IMR-90 (cell line): ENCODE measurements around the gene SH3RF2. TPM values are rescaled to one million over a fixed set of nuclear protein-coding genes. Genes with fewer than 3 reads are reported as not detected.
"Not testable (repeated sequence)": the region's sequence is repeated elsewhere in the genome, so short reads cannot be mapped to it uniquely, and the experiment has no call there.

Experiments used
- ATAC-seq: fragments of 200-7000 bp; cut with Tn5 transposase; 2 replicates; pipeline ENCODE4 v1.9.1; 2020; ENCODE audit warnings: low read depth, mild to moderate bottlenecking, moderate library complexity
- BruUV-seq: library from RNA; stranded (reverse); fragments of 400-500 nt; replicated peaks from 2 replicates; lab custom pipeline; 2021; lab: Mats Ljungman, UMichigan
- CTCF ChIA-PET: fragments of 300-600 bp; formaldehyde crosslinking; extraction: SDS; loops from one replicate; lab custom pipeline; 2021; ENCODE audit warnings: antibody characterized with exemption; lab: Yijun Ruan, JAX
- POLR2A ChIA-PET: fragments of 300-600 bp; sonication (Branson Sonifier 250); formaldehyde crosslinking; loops from one replicate; lab custom pipeline; 2022; ENCODE audit warnings: antibody characterized with exemption; ENCODE audit not compliant: unreplicated experiment; lab: Charles Lee
- DNase-seq: peaks from one replicate; pipeline ENCODE4 v3.0.0; 2013
- H2AFZ ChIP-seq: replicated peaks from 2 replicates; pipeline ENCODE3; 2013; ENCODE audit warnings: low read length, mild to moderate bottlenecking; ENCODE audit not compliant: poor library complexity
- H2AK5ac ChIP-seq: 2 replicates; pipeline ENCODE4 v1.6.1; 2013; ENCODE audit warnings: low read depth, low read length, inconsistent platforms
- H2AK9ac ChIP-seq: replicated peaks from 2 replicates; pipeline ENCODE3; 2013; ENCODE audit warnings: mild to moderate bottlenecking, low read depth, low read length, moderate library complexity; ENCODE audit not compliant: poor library complexity
- H2BK120ac ChIP-seq: 2 replicates; pipeline ENCODE4 v1.6.1; 2013; ENCODE audit warnings: low read depth, low read length, inconsistent platforms
- H2BK15ac ChIP-seq: 3 replicates; pipeline ENCODE4 v1.6.1; 2013; ENCODE audit warnings: low read depth, low read length, inconsistent platforms
- H2BK20ac ChIP-seq: 2 replicates; pipeline ENCODE4 v1.6.1; 2013; ENCODE audit warnings: low read depth, mild to moderate bottlenecking, inconsistent platforms, low read length, moderate library complexity
- H2BK5ac ChIP-seq: 2 replicates; pipeline ENCODE4 v1.6.1; 2013; ENCODE audit warnings: mild to moderate bottlenecking, low read depth, low read length, inconsistent platforms; ENCODE audit not compliant: poor library complexity, severe bottlenecking
- H3K14ac ChIP-seq: replicated peaks from 2 replicates; pipeline ENCODE4 v1.6.1; 2013; ENCODE audit warnings: low read depth, low read length, inconsistent platforms
- H3K18ac ChIP-seq: 2 replicates; pipeline ENCODE4 v1.6.1; 2013; ENCODE audit warnings: low read depth, low read length, control low read depth
- H3K23ac ChIP-seq: 2 replicates; pipeline ENCODE4 v1.6.1; 2013; ENCODE audit warnings: low read depth, low read length, inconsistent platforms
- H3K27ac ChIP-seq: 2 replicates; pipeline ENCODE4 v1.5.1; 2013; ENCODE audit warnings: mild to moderate bottlenecking, control low read depth, low read length; ENCODE audit not compliant: insufficient read depth
- H3K27me3 ChIP-seq: 2 replicates; pipeline ENCODE4 v1.6.1; 2013; ENCODE audit warnings: low read length; ENCODE audit not compliant: control insufficient read depth, insufficient read depth
- H3K36me3 ChIP-seq: 2 replicates; pipeline ENCODE4 v1.6.1; 2013; ENCODE audit warnings: low read length, mixed read lengths; ENCODE audit not compliant: control insufficient read depth, insufficient read depth
- H3K4ac ChIP-seq: 2 replicates; pipeline ENCODE4 v1.6.1; 2013; ENCODE audit warnings: low read depth, low read length, inconsistent platforms
- H3K4me1 ChIP-seq: 2 replicates; pipeline ENCODE4 v1.6.1; 2013; ENCODE audit warnings: low read length, mixed read lengths; ENCODE audit not compliant: control insufficient read depth, insufficient read depth
- H3K4me2 ChIP-seq: 2 replicates; pipeline ENCODE4 v1.6.1; 2013; ENCODE audit warnings: low read depth, mild to moderate bottlenecking, control low read depth, low read length, moderate library complexity
- H3K4me3 ChIP-seq: 2 replicates; pipeline ENCODE4 v1.5.1; 2013; ENCODE audit warnings: low read depth, mild to moderate bottlenecking, control low read depth, low read length, moderate library complexity; ENCODE audit not compliant: insufficient read depth
- H3K56ac ChIP-seq: 2 replicates; pipeline ENCODE4 v1.6.1; 2013; ENCODE audit warnings: low read length, inconsistent platforms; ENCODE audit not compliant: insufficient read depth; ENCODE audit errors: extremely low read depth
- H3K79me1 ChIP-seq, 2 experiments: 2 replicates each; pipeline ENCODE4 v1.6.1; 2013; ENCODE audit warnings: low read length in 2 of 2, inconsistent platforms in 1 of 2, low read depth in 1 of 2
- H3K9ac ChIP-seq: 2 replicates; pipeline ENCODE4 v1.6.1; 2013; ENCODE audit warnings: low read depth, low read length, control low read depth
- H3K9me1 ChIP-seq: 2 replicates; pipeline ENCODE4 v1.6.1; 2013; ENCODE audit warnings: low read length, inconsistent platforms; ENCODE audit not compliant: insufficient read depth
- H3K9me3 ChIP-seq: 2 replicates; pipeline ENCODE4 v1.6.1; 2013; ENCODE audit warnings: low read length; ENCODE audit not compliant: control insufficient read depth, insufficient read depth
- H4K20me1 ChIP-seq: 2 replicates; pipeline ENCODE4 v1.6.1; 2013; ENCODE audit warnings: low read length, inconsistent platforms; ENCODE audit not compliant: insufficient read depth
- H4K5ac ChIP-seq: 2 replicates; pipeline ENCODE4 v1.6.1; 2013; ENCODE audit warnings: mild to moderate bottlenecking, low read depth, low read length, control low read depth
- H4K8ac ChIP-seq, 2 experiments: 2 replicates each; pipeline ENCODE4 v1.6.1; 2013; ENCODE audit warnings: low read depth in 2 of 2, low read length in 2 of 2, control low read depth in 1 of 2, inconsistent platforms in 1 of 2
- H4K91ac ChIP-seq: 2 replicates; pipeline ENCODE4 v1.6.1; 2013; ENCODE audit warnings: low read depth, low read length, inconsistent platforms; ENCODE audit not compliant: insufficient read depth
- BHLHE40 ChIP-seq: fragments of 150-350 bp; IDR thresholded peaks from 2 replicates; pipeline ENCODE4 v1.6.1; 2016; ENCODE audit warnings: mild to moderate bottlenecking, low read depth, low read length
- CEBPB ChIP-seq: IDR thresholded peaks from 2 replicates; pipeline ENCODE4 v1.6.1; 2012; ENCODE audit warnings: low read depth, low read length, improper control_type of control experiment
- CHD1 ChIP-seq: IDR thresholded peaks from 2 replicates; pipeline ENCODE4 v1.6.1; 2012; ENCODE audit warnings: low read depth, low read length, improper control_type of control experiment
- MAZ ChIP-seq: IDR thresholded peaks from 2 replicates; pipeline ENCODE4 v1.6.1; 2012; ENCODE audit warnings: low read depth, mild to moderate bottlenecking, low read length, improper control_type of control experiment, moderate library complexity, borderline replicate concordance
- MXI1 ChIP-seq: IDR thresholded peaks from 2 replicates; pipeline ENCODE4 v1.6.1; 2012; ENCODE audit warnings: low read depth, mild to moderate bottlenecking, low read length, moderate library complexity, borderline replicate concordance
- POLR2A ChIP-seq: IDR thresholded peaks from 2 replicates; pipeline ENCODE4 v1.6.1; 2012; ENCODE audit warnings: mild to moderate bottlenecking, low read depth, low read length
- WGBS, 2 experiments: methylation state at CpG; one replicate each; pipeline versions ENCODE4 v1.1.5 to v1.1.7; 2013; ENCODE audit warnings: missing lambda C conversion rate in 2 of 2; ENCODE audit not compliant: insufficient read length in 1 of 2; ENCODE audit errors: extremely low coverage in 2 of 2; 5-methylcytosine and 5-hydroxymethylcytosine counted together
- dilution Hi-C: fragments of 300-500 bp; cut with HindIII; formaldehyde crosslinking; loops from one replicate; pipeline ENCODE4 v1.14.3; 2018; ENCODE audit warnings: low sequenced_read_pairs; ENCODE audit not compliant: unreplicated experiment
- in situ Hi-C: fragments of 300-500 bp; cut with MboI; formaldehyde crosslinking; loops from 3 replicates; pipeline ENCODE4 v1.14.3; 2019; ENCODE audit warnings: low sequenced_read_pairs, inconsistent platforms, mixed read lengths
- intact Hi-C: fragments of 100-400 bp; cut with micrococcal nuclease; formaldehyde crosslinking; loops from 2 replicates; pipeline ENCODE4 v1.10.0; 2022
- polyA plus RNA-seq, 3 experiments: library from polyadenylated mRNA; depleted of rRNA; stranded (reverse); fragments of >200 nt; gene quantifications; 2 replicates each; pipeline ENCODE4 v1.2.3, GENCODE V29; 2012; ENCODE audit warnings: low replicate concordance in 1 of 3
- total RNA-seq: library from RNA; depleted of rRNA; stranded (reverse); fragments of >200 nt; gene quantifications from 2 replicates; pipeline ENCODE4 v1.2.3, GENCODE V29; 2012
- TF ChIP-seq, protein P1 (sequence below): fragments of 150-350 bp; IDR thresholded peaks from 2 replicates; pipeline ENCODE4 v1.6.1; 2016; ENCODE audit warnings: low read depth, mild to moderate bottlenecking, low read length, moderate library complexity, borderline replicate concordance

SH3RF2 gene
- total and polyA plus RNA-seq, 2 of the 4 experiments (the other 2 are of a cell fraction), result 1.3 to 1.7 TPM

DNA sequence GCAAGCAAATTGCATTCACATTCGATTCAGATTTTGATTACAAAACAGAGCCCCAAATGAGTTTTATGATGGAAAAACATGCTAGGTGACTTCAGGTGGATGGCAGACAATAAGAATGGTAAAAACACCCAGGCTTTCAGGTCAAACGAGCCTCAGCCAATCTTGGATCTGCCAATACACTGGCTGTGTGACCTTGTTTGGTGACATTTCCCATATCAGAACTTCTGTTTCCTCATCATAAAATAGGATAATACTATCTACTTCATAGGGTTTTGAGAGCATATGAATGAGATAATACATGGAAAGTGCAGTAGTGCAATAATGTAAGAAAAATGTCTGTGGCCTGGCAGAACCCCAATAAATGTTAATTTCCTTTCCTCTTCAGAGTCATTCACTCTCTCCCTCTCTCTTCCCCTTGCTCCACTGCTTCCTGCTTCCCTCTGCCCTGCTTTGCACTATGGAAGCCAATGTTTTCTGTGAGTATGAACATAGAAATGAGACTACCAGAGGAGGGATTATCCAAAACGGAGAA lies 54.7 kb downstream of the SH3RF2 start:
- dilution Hi-C loops (no loop called here), intact Hi-C loops (no loop called here), in situ Hi-C loops (no loop called here)
- ATAC-seq (no peak; the same call in 1 of the 2 replicates), DNase-seq (peak; percentile 68)
- H3K9me1 ChIP-seq, result no peaks in the 10 kb centered on the region
- H3K9me3 ChIP-seq, result no peaks in the 10 kb centered on the region; the same call in 1 of the 2 replicates
- no TSS peak for BruUV-seq
- no peak overlapping the region for H3K4me3 ChIP-seq
- no peaks in the 10 kb centered on the region for H3K4me1 ChIP-seq
- no peak overlapping the region for H2AK9ac ChIP-seq
- no peak overlapping the region for H3K23ac ChIP-seq
- no peak overlapping the region for H3K56ac ChIP-seq
- no peak overlapping the region for H4K91ac ChIP-seq
- H2BK15ac ChIP-seq, result no peak overlapping the region
- no peak overlapping the region for H2AK5ac ChIP-seq
- no peak overlapping the region for H3K4me2 ChIP-seq
- H3K27me3 ChIP-seq, result peaks cover 4% of the 10 kb centered on the region
- POLR2A ChIA-PET, result no interaction called here
- no peaks in the 10 kb centered on the region for H3K79me1 ChIP-seq
- H3K18ac ChIP-seq, result no peak overlapping the region
- H3K27ac ChIP-seq, result no peak overlapping the region
- no peak overlapping the region for H3K14ac ChIP-seq
- no peak overlapping the region for H2AFZ ChIP-seq
- H3K4ac ChIP-seq, result no peak overlapping the region
- H2BK5ac ChIP-seq, result no peak overlapping the region
- CTCF ChIA-PET, result no interaction called here
- no CpG with 5 or more reads among the region's 3 CpGs for WGBS, 2 experiments
- no peaks in the 10 kb centered on the region for H3K36me3 ChIP-seq
- H4K8ac ChIP-seq, result no peak overlapping the region
- H3K9ac ChIP-seq, result no peak overlapping the region
- TF ChIP-seq, protein P1, sequence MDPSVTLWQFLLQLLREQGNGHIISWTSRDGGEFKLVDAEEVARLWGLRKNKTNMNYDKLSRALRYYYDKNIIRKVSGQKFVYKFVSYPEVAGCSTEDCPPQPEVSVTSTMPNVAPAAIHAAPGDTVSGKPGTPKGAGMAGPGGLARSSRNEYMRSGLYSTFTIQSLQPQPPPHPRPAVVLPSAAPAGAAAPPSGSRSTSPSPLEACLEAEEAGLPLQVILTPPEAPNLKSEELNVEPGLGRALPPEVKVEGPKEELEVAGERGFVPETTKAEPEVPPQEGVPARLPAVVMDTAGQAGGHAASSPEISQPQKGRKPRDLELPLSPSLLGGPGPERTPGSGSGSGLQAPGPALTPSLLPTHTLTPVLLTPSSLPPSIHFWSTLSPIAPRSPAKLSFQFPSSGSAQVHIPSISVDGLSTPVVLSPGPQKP, result no peak
- no peak for TF ChIP-seq MXI1
- TF ChIP-seq CHD1, result no peak
- TF ChIP-seq BHLHE40, result no peak
- no peak for TF ChIP-seq CEBPB
- no peak for TF ChIP-seq POLR2A
- TF ChIP-seq MAZ, result no peak
- H2BK20ac ChIP-seq, result no peak overlapping the region
- H2BK120ac ChIP-seq, result no peak overlapping the region
- no peak overlapping the region for H4K5ac ChIP-seq
- H4K20me1 ChIP-seq, result no peaks in the 10 kb centered on the region

GRCh38 chr5:145993538-145993937 lies 57.2 kb downstream of the SH3RF2 start:
- CTCF ChIA-PET, result interaction anchor here (1.3 kb wide), 1 partner anchor 10 kb away, joined by 4 read pairs; no protein-coding TSS in a partner anchor

More at GRCh38 chr5:145993538-145993937, 57.2 kb downstream of the SH3RF2 start:
- BruUV-seq, H2BK5ac ChIP-seq, H2AK9ac ChIP-seq, H3K9ac ChIP-seq, DNase-seq, H2AK5ac ChIP-seq, dilution Hi-C loops, H4K91ac ChIP-seq, H3K14ac ChIP-seq, H2BK120ac ChIP-seq, H3K9me3 ChIP-seq, H3K56ac ChIP-seq, H3K4ac ChIP-seq, H3K27ac ChIP-seq, H3K79me1 ChIP-seq, H4K8ac ChIP-seq, H4K20me1 ChIP-seq, H2BK15ac ChIP-seq, H2AFZ ChIP-seq, in situ Hi-C loops, intact Hi-C loops, H3K4me2 ChIP-seq, H3K18ac ChIP-seq, H3K23ac ChIP-seq, H3K27me3 ChIP-seq, POLR2A ChIA-PET, ATAC-seq, H2BK20ac ChIP-seq, H3K9me1 ChIP-seq, H4K5ac ChIP-seq, H3K4me1 ChIP-seq, H3K4me3 ChIP-seq, H3K36me3 ChIP-seq: not testable (repeated sequence)
- WGBS, 2 experiments, result no CpG with 5 or more reads among the region's 4 CpGs
